Central memory CD8-positive, alpha-beta T cell (primary cell): ENCODE measurements around the gene C1orf210.

ENCODE experiments used
- ATAC-seq: fragments of 150-1000 bp; cut with Tn5 transposase; replicated peaks from 2 replicates; pipeline ENCODE4 v1.10.0; 2022; ENCODE audit warnings: mild to moderate bottlenecking, moderate FRiP score, moderate number of reproducible peaks; ENCODE audit not compliant: poor library complexity, severe bottlenecking; ENCODE audit errors: extremely low read depth
- DNase-seq, 2 donors: peaks; one replicate each; pipeline ENCODE4 v3.0.0; 2021; ENCODE audit warnings: low spot score in 2 of 2
- H3K27ac Mint-ChIP-seq: one replicate; pipeline ENCODE4 v1.8.0; 2022; ENCODE audit warnings: low read depth, mild to moderate bottlenecking, moderate library complexity, mixed read lengths
- H3K27me3 Mint-ChIP-seq: one replicate; pipeline ENCODE4 v1.8.0; 2022; ENCODE audit warnings: mixed read lengths
- H3K36me3 Mint-ChIP-seq: one replicate; pipeline ENCODE4 v1.8.0; 2022; ENCODE audit warnings: mild to moderate bottlenecking, moderate library complexity, mixed read lengths; ENCODE audit not compliant: insufficient read depth
- H3K4me1 Mint-ChIP-seq: one replicate; pipeline ENCODE4 v1.8.0; 2022; ENCODE audit warnings: mixed read lengths
- H3K4me3 Mint-ChIP-seq: one replicate; pipeline ENCODE4 v1.8.0; 2022; ENCODE audit warnings: mild to moderate bottlenecking, moderate library complexity, mixed read lengths
- H3K9me3 Mint-ChIP-seq: one replicate; pipeline ENCODE4 v1.8.0; 2022; ENCODE audit warnings: mixed read lengths

C1orf210 gene

GRCh38 chr1:43298055-43298454, 12.7 kb upstream of the C1orf210 start:
- Mint-ChIP-seq H3K27me3 (peaks cover 9% of the 10 kb centered on the region), H3K4me3 (no peak overlapping the region), H3K9me3 (no peaks in the 10 kb centered on the region), H3K36me3 (no peaks in the 10 kb centered on the region), H3K4me1 (no peaks in the 10 kb centered on the region), H3K27ac (no peak overlapping the region)
- ATAC-seq (no peak), DNase-seq (no peak)

- H3K9me3 Mint-ChIP-seq = no peaks in the 10 kb centered on the region
- DNase-seq (no peak), ATAC-seq (no peak)
- H3K36me3 Mint-ChIP-seq = no peaks in the 10 kb centered on the region
- no peaks in the 10 kb centered on the region for H3K27me3 Mint-ChIP-seq
- no peak overlapping the region for H3K4me3 Mint-ChIP-seq
- no peak overlapping the region for H3K27ac Mint-ChIP-seq
- H3K4me1 Mint-ChIP-seq = no peaks in the 10 kb centered on the region
These were observed 10.8 kb upstream of the C1orf210 start for GRCh38 chr1:43296207-43296606.

DNA sequence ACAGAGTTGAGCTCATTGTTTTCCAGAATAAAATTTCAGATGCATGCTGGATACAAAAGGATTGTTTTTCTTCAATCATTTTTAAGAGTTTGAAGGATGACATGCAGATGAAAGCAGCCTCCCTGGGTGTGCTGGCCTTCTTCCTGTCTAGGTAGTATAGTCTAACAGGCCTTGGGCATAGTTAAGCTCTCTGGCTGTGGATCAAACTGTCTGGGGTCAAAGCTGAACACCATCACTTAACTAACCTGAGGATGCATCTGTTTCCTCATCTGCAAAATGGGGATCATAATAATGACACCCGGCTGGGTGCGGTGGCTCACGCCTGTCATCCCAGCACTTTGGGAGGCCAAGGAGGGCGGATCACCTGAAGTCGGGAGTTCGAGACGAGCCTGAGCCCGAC, 9.4 kb upstream of the C1orf210 start:
- no peaks in the 10 kb centered on the region for H3K9me3 Mint-ChIP-seq
- no peak for ATAC-seq
- H3K4me1 Mint-ChIP-seq = no peaks in the 10 kb centered on the region
- H3K27me3 Mint-ChIP-seq = no peaks in the 10 kb centered on the region
- H3K27ac Mint-ChIP-seq = no peak overlapping the region
- no peaks in the 10 kb centered on the region for H3K36me3 Mint-ChIP-seq
- H3K4me3 Mint-ChIP-seq = no peak overlapping the region
- DNase-seq = no peak

GRCh38 chr1:43293896-43294760, 8.7 kb upstream of the C1orf210 start:
- no peaks in the 10 kb centered on the region for H3K36me3 Mint-ChIP-seq
- no peak for ATAC-seq
- H3K9me3 Mint-ChIP-seq = no peaks in the 10 kb centered on the region
- H3K4me1 Mint-ChIP-seq = no peaks in the 10 kb centered on the region
- H3K27me3 Mint-ChIP-seq = no peaks in the 10 kb centered on the region
- no peak overlapping the region for H3K4me3 Mint-ChIP-seq
- no peak for DNase-seq
- no peak overlapping the region for H3K27ac Mint-ChIP-seq

DNA sequence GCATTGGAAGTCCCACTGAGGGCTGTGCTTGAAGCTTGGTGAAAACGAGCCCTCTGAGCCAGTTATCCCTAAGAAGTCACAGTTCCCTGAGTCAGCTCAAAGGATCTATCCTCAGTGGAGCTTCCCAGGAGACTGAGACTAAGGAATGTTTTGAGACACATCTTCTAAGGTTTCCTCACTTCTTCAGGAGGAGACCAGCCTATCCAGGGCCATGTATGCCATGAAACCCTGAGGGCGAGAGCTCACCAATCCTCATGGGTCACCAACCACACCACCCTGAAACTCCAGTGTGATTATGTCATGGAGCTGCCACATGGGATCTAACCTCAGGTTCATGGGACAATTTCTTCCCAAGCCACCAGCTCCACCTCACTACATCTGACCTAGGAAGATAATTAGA, 7.8 kb upstream of the C1orf210 start:
- H3K4me3 Mint-ChIP-seq = no peak overlapping the region
- ATAC-seq (no peak), DNase-seq (no peak)
- H3K9me3 Mint-ChIP-seq = no peaks in the 10 kb centered on the region
- H3K27ac Mint-ChIP-seq = no peak overlapping the region
- H3K36me3 Mint-ChIP-seq = no peaks in the 10 kb centered on the region
- H3K4me1 Mint-ChIP-seq = no peaks in the 10 kb centered on the region
- no peaks in the 10 kb centered on the region for H3K27me3 Mint-ChIP-seq

- no peak for DNase-seq
- Mint-ChIP-seq H3K4me1 (no peaks in the 10 kb centered on the region), H3K27ac (no peak overlapping the region), H3K36me3 (peaks cover under 1% of the 10 kb centered on the region), H3K4me3 (no peak overlapping the region), H3K9me3 (no peaks in the 10 kb centered on the region), H3K27me3 (peaks cover under 1% of the 10 kb centered on the region)
- ATAC-seq = no peak
These were observed 7.3 kb upstream of the C1orf210 start for GRCh38 chr1:43292679-43293078.

DNA sequence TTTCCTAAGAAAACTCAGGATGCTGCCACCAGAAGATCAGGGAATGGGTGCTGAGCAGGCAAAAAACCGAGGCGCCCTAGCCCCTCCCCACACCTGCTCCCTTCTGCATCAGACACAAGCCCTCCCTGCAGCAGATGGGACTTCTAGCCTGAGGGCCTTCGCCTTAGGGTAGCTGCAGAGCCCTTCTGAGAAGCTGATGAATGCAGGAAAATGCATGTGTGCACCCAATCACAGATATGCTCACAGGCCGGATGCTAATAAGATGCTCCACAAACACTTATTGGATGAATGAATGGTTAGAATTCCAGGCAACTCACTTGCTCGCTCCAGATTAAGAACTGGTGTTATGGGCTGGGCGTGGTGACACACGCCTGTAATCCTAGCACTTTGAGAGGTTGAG, 6.8 kb upstream of the C1orf210 start:
- ATAC-seq = no peak
- H3K27ac Mint-ChIP-seq = no peak overlapping the region
- H3K27me3 Mint-ChIP-seq = peaks cover 5% of the 10 kb centered on the region
- H3K9me3 Mint-ChIP-seq = no peaks in the 10 kb centered on the region
- H3K36me3 Mint-ChIP-seq = peaks cover 1% of the 10 kb centered on the region
- no peaks in the 10 kb centered on the region for H3K4me1 Mint-ChIP-seq
- no peak overlapping the region for H3K4me3 Mint-ChIP-seq
- DNase-seq = no peak

DNA sequence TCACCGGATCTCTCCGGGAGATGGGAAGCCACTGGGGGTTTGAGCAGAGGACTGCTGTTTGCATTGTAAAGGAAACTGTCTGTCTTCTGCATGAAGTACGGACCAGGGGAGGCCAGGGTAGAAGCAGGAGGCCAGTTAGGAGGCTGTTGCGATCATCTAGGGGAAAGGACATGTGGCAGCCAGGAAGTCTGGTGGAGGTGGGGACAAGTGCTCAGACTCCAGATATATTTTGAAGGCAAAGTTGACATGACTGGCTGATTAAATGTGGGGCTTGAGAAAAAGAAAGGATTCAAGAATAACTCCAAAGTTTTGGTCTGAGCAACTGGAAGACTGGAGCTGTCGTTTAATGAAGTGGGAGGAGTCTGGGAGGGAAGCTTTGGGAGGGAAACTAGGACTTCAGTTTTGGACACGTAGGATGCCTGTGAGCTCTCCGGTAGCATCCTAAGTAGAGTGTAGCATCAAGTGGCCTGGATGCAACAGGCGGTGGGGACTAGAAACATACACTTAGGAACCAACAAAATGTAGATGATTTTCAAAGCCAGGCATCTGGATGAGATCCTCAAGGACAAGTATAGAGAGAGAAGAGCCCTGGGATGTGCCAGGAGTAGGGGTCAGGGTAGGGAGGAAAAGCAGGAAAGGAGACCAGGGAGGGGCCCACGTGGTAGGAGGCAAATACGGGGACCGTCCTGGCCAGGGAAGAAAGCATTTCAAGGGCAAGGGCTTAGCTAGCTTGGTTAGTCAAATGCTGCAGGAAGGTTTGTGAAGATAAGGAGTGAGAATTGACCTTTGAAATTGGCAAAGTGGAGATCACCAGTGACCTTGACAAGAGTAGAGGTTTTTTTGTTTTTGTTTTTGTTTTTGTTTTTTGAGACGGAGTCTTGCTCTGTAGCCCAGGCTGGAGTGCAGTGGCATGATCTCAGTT, 3.7 kb upstream of the C1orf210 start:
- ATAC-seq (no peak), DNase-seq (no peak)
- Mint-ChIP-seq H3K4me3 (no peak overlapping the region), H3K36me3 (peaks cover 1% of the 10 kb centered on the region), H3K27me3 (peaks cover 10% of the 10 kb centered on the region), H3K27ac (no peak overlapping the region), H3K9me3 (no peaks in the 10 kb centered on the region), H3K4me1 (no peaks in the 10 kb centered on the region)

- Mint-ChIP-seq H3K4me3 (no peak overlapping the region), H3K27ac (no peak overlapping the region), H3K36me3 (peaks cover 1% of the 10 kb centered on the region), H3K27me3 (peaks cover 10% of the 10 kb centered on the region), H3K9me3 (no peaks in the 10 kb centered on the region), H3K4me1 (no peaks in the 10 kb centered on the region)
- no peak for DNase-seq
- ATAC-seq = no peak
These were observed 2.8 kb upstream of the C1orf210 start for GRCh38 chr1:43288058-43288784.

- H3K27ac Mint-ChIP-seq = no peak overlapping the region
- DNase-seq (no peak), ATAC-seq (no peak)
- peaks cover 10% of the 10 kb centered on the region for H3K27me3 Mint-ChIP-seq
- no peaks in the 10 kb centered on the region for H3K9me3 Mint-ChIP-seq
- peaks cover 1% of the 10 kb centered on the region for H3K36me3 Mint-ChIP-seq
- H3K4me3 Mint-ChIP-seq = no peak overlapping the region
- no peaks in the 10 kb centered on the region for H3K4me1 Mint-ChIP-seq
These were observed 1.2 kb upstream of the C1orf210 start for GRCh38 chr1:43286533-43286932.

- DNase-seq = no peak
- Mint-ChIP-seq H3K9me3 (no peaks in the 10 kb centered on the region), H3K4me3 (no peak overlapping the region), H3K36me3 (peaks cover 1% of the 10 kb centered on the region), H3K4me1 (no peaks in the 10 kb centered on the region), H3K27me3 (peaks cover 10% of the 10 kb centered on the region), H3K27ac (no peak overlapping the region)
- ATAC-seq = no peak
These were observed 734 bp upstream of the C1orf210 start for GRCh38 chr1:43286115-43286514.

DNA sequence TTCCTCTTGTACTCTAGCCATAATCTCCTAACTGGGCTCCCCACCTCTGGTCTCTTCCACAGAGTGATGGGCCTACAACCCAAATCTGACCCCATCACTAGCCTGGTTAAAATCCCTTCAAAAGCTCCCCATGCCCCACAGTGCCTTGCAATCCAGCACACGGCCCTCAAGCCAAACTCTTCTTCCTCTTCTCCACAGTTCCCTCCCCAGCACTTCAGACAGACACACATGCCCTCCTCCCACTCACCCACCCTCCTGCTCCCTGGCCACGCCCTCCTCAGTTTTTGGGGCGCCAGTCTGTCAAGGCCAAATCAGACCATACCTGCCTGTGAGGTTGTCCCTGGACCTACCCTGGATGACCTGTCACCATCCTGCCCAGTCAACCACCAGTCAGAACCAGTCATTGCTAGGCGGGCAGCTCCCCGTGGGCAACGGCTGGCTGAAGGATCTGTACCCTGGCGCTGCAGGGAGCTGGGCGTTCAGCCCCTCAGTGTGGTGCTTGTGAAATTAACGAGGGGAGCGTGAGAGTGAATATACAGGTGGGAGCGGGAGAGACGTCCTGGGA, 753 bp downstream of the C1orf210 start:
- peaks cover 1% of the 10 kb centered on the region for H3K36me3 Mint-ChIP-seq
- H3K4me1 Mint-ChIP-seq = no peaks in the 10 kb centered on the region
- no peak for ATAC-seq
- no peak overlapping the region for H3K27ac Mint-ChIP-seq
- H3K9me3 Mint-ChIP-seq = no peaks in the 10 kb centered on the region
- DNase-seq = no peak
- peaks cover 20% of the 10 kb centered on the region for H3K27me3 Mint-ChIP-seq
- no peak overlapping the region for H3K4me3 Mint-ChIP-seq
